NCI-H2227 treated with DMSO at 0.1 percent for 48 hours (cell line): ENCODE measurements around the gene CTCF.

Experiments
- DNase-seq: peaks from one replicate; lab custom pipeline; 2025; lab: John Stamatoyannopoulos, UW

The CTCF gene

DNA sequence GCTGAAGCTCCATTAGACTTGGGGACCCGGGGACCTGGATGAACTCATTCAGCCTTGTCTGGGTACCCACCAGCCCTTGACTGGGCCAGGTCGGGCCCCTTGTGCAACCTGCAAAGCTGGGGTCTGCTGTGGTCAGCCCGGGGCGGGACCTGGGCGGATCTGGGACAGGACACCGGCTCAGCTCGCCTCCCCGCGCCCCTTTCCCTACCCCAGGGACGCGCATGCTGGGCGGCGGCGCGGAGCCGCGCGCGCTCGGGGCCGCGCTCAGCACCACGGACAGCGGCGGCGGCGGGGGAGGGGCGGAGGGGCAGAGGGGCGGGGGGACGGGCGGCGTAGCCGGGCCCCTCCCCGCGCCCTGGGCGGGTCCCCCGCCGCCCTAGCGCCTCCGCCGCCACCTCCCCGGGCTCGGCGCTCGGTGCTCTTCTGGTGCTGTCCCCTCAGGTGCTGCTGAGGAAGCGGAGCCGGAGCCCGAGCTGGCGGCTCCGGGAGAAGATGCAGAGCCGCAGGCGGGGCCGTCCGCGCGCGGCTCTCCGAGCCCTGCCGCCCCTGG is 90.3 kb downstream of the CTCF start:
- DNase-seq: no peak

DNA sequence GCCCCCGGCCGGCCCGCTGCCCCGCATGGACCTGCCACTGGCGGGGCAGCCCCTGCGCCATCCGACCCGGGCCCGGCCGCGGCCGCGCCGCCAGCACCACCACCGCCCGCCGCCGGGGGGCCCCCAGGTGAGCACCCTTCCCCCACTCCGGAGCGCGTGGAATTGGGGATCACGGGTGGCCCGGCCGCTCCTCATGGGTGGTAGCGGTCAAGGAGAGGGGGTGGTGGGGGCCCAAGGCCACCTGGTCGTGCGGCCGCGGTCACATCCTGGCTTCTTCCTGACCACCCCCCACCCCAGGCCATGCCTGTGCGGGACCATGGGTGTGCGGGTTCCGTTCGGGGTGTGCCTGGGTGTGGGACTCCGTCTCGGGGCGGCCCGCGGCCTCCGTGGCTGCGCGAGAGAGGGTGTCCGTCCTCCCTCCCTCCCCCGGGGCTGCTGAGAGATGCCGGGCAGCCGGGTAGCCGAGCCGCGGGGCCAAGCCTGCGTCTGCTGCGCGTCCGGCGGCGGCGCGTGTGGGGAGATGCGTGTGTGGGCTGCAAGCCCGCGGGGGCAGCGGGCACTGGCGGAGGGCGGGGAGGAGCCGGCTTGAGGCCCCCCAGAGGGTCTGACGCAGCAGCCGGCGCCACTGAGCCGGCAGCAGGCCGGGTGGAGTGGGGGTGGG is 90.9 kb downstream of the CTCF start:
- DNase-seq: peak; percentile 31

DNA sequence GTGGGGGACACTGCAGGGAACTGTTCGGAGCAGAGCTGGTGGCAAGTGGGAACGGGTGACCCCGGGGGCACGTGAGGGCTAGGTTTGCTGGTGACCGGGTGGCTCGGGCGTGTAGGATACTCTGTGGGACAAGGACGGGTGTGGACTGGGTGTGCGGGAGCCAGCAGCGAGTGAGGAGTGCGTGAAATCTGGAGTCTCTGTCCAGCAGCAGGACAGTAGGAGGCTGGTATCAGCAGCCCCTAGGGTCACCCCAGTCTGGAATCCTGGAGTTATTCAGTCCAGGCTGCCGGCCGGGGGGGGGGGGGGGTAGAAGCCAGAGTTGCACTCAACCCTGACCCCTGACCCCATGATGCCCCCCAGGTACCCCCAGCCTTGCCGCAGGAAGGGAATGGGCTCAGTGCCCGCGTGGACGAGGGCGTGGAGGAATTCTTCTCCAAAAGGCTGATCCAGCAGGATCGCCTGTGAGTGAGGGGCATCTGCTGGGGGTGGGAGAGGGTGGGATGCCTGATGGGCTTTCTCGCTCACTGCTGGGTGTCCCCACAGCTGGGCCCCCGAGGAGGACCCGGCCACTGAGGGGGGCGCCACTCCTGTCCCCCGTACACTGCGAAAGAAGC is 91.6 kb downstream of the CTCF start:
- DNase-seq: no peak

DNA sequence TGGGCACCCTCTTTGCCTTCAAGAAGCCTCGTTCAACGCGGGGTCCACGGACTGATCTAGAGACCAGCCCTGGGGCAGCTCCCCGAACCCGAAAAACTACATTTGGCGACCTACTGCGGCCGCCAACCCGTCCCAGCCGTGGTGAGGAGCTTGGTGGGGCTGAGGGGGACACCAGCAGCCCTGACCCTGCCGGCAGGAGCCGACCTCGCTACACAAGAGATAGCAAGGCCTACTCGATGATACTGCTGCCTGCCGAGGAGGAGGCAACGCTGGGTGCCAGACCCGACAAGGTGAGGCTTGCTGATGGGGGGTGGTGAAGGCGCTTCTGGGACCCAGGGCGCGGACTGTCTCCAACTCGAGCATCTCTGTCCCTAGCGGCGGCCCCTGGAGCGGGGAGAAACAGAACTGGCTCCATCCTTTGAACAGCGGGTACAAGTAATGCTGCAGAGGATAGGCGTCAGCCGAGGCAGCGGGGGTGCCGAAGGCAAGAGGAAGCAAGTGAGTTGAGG is 92.1 kb downstream of the CTCF start:
- no peak for DNase-seq

DNA sequence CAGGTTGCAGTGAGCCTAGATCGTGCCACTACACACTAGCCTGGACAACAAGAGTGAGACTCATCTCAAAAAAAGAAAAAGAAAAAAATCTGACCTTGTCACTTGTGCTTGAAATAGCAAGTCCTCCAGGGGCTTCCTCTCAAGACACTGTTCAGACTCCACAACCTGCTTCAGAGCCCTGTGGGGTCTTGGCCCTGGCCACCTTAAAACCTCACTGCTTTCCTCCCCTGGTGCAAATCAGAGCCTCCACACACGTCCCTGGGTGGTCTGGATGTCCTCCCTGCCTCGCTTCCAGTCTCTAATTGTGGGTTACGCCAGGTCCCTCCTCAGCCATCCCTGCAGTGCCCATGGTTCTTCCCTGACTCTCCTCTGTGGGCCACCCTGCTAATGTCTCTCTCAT is 93.0 kb downstream of the CTCF start:
- no peak for DNase-seq

DNA sequence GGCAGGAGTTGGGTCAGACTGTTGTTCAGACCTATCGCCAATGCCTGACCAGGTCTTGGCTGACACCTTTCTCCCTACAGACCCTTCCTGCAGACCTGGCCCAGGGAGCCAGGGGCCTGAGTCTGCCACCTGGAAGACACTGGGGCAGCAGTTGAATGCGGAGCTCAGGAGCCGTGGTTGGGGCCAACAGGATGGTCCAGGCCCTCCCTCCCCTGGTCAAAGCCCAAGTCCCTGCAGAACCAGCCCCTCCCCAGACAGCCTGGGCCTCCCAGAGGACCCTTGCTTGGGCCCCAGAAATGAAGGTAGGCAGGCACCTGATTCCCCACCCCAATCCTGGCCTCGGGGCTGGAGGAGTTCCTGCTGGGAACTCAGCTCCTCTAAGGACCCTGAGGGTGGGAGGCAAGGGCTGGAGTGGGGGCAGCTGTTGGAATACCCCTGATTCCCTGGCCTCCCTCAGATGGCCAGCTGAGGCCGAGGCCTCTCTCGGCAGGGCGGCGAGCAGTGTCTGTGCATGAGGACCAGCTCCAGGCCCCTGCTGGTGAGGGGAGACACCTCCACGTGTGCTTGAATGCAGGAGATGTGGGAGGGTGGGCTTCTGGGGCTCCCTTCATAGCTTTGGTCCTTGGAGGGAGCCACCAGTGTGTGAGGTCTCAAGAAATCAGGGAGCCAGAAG is 94.2 kb downstream of the CTCF start:
- DNase-seq: no peak

DNA sequence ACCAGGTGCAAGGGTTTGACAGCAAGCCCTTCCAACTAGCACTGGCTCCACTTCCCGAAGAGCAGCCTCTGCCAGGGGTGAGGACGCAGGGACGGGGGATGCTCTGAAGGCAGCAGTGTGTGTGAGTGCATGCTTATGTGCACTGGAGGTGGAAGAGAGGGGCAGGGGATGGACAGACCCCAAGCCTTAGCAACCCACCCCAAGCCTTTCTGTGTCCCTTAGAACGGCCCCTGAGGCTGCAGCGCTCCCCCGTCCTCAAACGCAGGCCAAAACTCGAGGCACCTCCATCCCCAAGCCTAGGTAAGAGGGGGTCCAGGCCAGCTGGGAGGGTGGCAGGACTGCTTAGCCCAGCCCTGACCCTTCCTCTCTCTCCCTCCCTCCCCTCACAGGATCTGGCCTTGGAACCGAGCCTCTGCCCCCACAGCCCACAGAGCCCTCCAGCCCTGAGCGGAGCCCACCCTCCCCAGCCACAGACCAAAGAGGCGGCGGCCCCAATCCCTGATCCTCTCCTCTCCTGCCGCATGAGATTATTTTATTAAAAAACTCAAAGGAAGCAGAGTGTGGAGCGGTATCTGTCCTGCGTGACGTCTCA is 94.8 kb downstream of the CTCF start:
- no peak for DNase-seq

DNA sequence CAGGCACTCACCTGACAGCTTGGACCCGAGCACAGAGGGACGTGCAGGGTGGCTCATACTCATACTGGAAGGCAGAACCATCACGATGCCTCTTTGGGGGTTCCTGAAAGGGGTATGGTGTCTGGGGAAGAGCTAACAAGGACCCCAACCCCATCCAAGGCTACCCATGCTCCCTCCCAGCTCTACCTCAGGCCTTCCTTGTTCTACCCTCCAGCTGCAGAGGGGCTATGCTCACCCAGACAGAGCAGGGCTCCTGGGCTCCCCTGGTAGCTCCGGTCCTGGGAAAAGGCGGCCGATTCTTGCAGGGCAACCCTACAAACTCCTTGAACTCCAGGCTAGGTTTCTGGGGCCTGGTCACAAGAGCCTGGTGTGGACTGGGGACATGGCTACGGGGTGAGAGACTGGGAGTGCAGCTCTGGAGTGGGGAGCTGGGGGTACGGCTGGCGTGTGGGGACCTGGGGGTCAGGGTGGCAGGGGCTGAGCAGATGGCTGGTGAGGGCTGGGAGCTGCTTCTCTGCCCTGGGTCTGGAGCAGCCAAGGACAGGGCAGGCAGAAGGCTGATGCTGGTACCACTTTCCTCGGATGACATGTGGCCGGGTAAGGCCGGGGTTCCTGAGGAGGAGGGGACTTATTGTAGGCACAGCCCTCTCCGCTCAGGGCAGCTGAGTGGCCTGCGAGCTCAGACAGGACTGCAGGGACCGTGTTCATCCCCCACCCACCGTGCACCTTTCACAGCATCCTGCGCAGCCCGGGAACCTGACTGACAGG is 95.6 kb downstream of the CTCF start:
- no peak for DNase-seq

DNA sequence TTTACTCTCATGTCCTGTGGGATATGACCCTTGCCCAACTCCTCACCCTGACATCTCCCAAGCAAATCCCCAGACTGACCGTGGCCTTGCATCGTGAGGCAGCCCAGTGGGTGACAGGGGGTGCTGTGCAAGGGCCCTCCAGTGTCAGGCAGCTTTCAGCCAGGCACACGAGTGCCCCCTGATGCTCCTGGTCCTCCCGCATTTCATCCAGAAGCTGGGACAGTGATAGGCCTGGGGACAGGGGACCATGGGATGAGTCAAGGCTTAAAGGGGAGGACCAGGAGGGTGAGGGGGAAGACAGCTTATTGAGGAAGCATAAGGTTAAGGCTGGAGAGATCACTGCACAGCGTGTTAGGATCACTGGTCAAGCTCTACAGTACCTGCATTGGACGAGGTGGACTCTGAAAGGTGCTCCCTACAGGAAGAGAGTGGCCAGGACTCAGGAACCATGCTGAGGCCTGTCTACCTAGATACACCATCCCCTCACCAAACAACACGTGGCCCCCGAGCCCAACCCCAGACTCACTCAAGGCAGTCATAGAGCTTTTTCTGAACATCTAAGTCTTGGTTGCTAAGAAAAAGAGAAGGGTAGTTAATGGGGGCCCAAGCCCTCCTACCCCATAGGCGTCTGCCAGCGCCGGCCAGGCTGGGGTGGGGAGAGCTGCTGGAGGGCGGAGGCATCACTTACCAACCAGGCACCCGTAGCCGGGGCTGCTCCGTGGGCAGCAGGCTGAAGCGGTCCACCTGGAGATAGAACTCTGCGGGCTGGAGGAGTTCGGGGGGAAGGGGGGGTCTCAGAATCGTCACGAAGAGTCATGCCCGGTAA is 96.7 kb downstream of the CTCF start:
- no peak for DNase-seq

DNA sequence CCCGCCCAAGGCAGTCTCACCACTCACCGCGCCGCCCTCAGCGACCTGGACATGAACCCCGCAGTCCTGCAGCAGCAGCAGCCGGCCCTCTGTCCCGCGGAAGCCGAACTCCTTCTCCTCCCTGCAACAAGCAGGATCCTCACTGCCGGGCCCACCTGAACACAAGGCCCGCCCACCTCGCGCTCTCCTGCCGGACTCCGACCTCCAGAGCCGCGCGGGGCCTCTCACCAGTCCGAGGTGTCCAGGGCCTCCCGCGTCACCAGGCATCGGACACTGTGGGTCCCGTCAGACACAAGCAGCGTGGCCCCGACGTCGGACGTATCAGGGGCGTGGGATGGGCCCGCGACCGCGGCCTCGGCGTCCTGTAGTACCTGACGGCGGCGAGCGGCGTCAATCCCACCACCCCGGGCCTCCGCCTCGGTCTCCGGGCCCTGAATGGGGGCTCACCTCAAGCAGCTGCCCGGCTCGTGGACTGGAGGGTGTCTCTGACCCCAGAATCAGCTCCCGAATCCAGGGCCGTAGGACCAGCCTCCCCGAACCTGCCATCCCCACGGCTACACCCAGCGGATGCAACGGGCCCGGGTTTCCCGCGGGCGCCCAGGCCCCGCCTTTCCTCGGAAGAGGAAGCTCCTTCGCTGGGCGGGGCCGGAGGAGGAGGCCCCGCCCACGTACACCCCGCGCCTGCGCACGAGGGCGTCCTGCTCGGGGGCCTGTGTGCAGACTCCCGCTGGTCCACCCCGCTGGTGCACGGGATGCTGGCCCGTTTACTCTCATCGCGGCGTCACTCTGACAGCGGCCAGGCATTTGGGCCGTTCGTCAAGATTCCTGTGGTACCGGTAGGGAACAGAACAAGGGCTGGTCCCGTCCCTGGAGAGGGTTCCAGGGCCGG is 97.6 kb downstream of the CTCF start, which contains the start of gene ACD:
TSS of gene ACD (minus strand) at position 586 of the 889 bp plus-strand sequence. CDS start at position 546, 40 bp downstream.
- peak; percentile 71 for DNase-seq

DNA sequence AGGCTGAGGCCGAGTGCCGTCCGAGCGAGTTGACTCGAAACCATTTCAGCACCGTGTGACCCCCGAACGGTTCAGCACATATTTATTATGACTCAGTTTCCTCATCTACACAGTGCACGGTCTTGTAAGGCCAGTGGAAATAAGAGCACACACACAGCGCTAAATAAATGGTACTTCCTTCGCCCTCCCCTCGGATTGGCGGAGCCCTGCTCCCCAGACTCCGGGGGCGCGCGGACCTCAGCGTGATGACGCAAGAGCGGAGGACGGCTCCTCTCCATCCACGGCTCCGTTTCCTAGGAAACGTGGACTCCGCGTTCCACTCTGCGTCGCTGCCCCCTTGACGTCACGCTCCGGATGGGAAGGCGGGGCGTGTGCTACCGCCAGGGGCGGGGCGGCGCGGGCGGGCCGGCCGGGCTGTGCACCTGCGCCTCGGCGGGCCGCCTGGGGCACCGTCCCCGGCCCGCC is 98.3 kb downstream of the CTCF start, which contains the start of gene PARD6A:
TSS of gene PARD6A (plus strand) at position 397 of the 465 bp plus-strand sequence. CDS start 79 bp downstream, outside the sequence.
- DNase-seq: peak; percentile 92

DNA sequence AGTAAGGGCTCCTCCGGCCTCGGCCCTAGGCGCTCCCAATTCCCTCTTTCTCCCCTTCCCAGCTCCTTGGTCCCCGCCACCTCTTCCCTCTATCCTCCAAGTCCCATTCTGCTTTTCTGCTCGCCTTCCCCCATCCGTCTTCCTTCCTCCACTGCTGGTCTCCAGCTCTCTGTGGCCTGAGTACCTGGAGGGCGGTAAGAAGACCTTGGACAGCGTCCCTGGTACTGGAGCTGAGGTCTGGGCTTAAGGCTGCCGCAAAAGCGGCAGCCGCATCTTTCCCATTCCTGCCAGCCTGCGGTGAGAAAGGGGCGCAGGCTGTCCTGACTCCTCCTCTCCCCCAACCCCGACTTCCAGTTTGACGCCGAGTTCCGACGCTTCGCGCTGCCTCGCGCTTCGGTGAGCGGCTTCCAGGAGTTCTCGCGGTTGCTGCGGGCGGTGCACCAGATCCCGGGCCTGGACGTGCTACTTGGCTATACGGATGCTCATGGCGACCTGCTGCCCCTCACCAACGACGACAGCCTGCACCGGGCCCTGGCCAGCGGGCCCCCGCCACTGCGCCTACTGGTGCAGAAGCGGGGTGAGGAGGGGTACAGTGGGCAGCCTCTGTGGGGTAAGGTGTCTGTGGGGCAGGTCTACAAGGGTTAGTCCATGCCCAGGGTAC is 98.9 kb downstream of the CTCF start:
- peak; percentile 64 for DNase-seq

DNA sequence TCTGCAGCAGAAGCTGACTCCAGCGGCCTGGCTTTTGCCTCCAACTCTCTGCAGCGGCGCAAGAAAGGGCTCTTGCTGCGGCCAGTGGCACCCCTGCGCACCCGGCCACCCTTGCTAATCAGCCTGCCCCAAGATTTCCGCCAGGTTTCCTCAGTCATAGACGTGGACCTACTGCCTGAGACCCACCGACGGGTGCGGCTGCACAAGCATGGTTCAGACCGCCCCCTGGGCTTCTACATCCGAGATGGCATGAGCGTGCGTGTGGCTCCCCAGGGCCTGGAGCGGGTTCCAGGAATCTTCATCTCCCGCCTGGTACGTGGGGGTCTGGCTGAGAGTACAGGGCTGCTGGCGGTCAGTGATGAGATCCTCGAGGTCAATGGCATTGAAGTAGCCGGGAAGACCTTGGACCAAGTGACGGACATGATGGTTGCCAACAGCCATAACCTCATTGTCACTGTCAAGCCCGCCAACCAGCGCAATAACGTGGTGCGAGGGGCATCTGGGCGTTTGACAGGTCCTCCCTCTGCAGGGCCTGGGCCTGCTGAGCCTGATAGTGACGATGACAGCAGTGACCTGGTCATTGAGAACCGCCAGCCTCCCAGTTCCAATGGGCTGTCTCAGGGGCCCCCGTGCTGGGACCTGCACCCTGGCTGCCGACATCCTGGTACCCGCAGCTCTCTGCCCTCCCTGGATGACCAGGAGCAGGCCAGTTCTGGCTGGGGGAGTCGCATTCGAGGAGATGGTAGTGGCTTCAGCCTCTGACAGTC is 99.7 kb downstream of the CTCF start:
- no peak for DNase-seq

DNA sequence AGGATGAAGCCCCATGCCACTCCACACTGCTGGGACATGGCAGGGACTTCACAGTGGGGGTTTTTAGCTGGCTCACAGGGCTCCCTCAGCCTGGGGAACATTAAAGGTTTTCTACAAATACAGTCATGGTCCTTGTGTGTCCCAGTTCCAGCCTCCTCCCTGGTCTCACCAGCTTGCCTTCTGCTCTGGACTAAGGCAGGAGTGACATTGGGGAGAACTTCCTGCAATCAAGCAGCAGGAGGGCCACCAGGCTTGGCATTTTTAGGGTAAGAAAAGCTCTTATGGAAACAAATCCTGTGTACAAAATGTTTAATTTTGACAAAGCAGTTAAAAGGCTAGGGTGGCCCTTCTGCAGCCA is 100.3 kb downstream of the CTCF start:
- no peak for DNase-seq

DNA sequence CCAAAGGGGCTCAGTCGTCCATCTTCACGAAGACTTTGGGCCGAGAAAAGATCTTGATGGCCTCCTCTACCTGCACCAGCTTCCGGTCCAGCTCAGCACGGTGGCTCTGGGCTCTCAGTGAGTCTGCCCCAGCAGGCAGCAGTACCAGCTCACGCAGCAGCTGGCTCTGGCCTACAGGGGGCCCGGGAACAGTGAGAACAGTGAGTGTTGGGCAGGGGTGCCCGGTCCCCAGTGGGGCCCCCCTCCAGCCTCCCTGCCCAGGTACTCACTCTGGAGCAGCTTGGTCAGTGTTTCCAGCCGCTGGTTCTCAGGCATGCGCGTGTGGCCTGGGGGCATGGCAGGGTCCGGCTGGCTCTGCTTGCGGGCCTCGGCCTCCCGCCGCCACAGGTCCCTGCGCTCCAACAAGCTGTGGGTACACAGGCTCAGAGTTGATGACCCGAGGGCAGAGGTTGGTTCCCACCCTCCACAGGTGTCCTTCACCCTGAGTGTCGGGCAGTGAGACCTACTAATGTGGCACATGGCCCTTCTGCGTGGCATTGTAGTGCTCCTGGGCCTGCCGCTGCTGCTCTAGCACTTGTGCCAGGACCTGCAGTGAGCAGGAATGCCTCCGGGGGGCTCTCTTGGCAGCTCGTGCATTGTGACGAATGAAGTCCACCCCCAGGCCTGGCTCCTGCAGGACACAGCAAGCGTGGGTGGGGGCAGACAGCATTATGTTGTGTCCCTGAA is 101.0 kb downstream of the CTCF start:
- no peak for DNase-seq

DNA sequence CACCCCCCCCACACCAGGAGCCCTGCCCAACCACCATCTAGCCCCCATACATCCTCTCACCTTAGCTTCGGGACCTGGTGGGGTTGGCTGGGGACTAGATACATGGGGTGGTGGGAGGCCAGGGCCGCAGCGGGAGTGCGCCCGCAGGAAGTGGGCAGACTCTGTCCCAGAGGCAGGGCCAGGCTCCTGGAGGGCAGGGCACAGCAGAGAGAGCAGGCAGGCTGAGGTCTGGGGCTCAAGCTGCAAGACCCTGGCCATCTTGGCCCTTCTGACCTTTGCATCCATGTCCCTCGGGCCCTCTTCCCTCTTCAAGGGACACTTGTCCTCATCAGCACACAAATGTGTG is 101.5 kb downstream of the CTCF start:
- DNase-seq: no peak

DNA sequence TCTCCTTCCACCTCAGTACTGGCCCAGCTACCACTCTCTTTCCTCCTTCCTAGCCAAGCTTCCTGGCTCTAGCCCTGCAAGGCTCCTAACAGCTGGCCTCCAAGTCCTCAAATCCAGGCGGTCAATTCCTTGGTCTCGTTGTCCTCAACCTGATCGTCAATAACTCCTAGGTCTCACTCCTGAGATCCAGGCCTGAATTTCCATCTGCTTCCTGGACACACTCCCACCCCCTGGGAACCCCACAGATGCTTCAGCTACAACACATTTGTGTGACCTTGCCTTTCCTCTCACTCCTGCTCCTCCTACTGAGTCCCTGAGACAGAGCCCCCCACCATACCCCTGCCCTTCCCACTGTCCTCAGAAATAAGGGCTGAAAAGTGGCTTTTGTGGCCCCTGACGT is 101.9 kb downstream of the CTCF start:
- DNase-seq: no peak

DNA sequence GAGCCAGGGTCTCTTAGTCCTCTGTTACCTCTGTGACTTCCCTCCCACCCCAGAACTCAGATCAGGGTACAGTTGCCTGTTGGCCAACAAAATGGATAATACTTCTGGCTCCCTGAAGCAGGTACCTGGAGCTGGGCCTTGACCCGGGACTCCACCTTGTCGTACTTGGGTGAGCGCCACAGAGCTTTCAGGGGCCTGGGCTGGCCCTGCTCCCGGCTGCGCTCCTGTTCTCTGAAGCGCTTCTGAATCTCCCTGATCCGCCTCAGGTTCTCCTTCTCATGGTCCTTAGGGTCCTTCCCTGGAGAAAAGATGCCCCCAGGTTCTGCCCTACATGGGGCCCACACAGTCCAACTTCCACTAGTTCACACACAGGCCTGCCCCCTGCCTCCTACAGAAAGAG is 102.5 kb downstream of the CTCF start:
- no peak for DNase-seq
